Right ventricle myocardium inferior (tissue), 1 donor: Measurements from ENCODE around the gene NRF1. TPM values are rescaled to one million over a fixed set of nuclear protein-coding genes. Genes with fewer than 3 reads are reported as not detected.
"Not testable (repeated sequence)": the region's sequence is repeated elsewhere in the genome, so short reads cannot be mapped to it uniquely, and the experiment has no call there.

Source experiments
- ATAC-seq: fragments of 200-7000 bp; cut with Tn5 transposase; one replicate; pipeline ENCODE4 v1.9.1; 2020; ENCODE audit warnings: mild to moderate bottlenecking, moderate library complexity
- DNase-seq: peaks from one replicate; pipeline ENCODE4 v3.0.0; 2021; ENCODE audit errors: missing footprints
- intact Hi-C: fragments of 100-400 bp; cut with DNase I; formaldehyde crosslinking; loops from one replicate; pipeline ENCODE4 v1.11.0; 2022
- total RNA-seq: library from RNA; stranded (reverse); fragmentation: NEBNext Ultra II Directional; extraction: Animal tissue kit (Norgen Biotek cat#: 25700); gene quantifications from one replicate; pipeline ENCODE4 v1.2.1, GENCODE V29; 2021
- donor health status: DM: no; HTN: yes; CAD: no; lungs with severe emphysema.

Gene NRF1
- total RNA-seq, 1 donor from 2014 or later, result 7.8 TPM

DNA sequence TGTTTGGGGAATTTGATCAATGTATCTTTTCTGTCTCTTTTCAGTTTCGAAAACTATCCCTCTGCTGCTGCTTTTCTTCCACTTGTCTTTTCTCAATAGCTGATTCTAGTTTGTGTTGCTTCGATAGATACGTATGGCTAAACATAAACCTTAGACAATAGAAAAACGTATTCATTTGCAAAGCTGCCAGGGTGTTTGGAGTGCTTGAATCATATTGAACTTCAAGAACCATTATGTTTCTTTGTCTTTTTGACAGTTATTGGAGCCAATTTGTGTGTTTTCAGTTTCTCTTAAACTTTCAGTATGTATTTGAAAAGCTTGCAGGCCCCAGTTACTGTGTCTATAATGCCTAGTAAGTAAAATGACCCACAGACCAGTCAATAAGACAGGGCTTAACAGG lies 25.1 kb downstream of the NRF1 start:
- no peak for ATAC-seq
- DNase-seq, result no peak
- intact Hi-C loops, result no loop called here

- DNase-seq, result no peak
- ATAC-seq, result no peak
- intact Hi-C loops, result loop anchor here (10.0 kb wide), 3 partner anchors 56 to 426 kb away; partner anchors contain the start of gene SMKR1
Observed at GRCh38 chr7:129640400-129640799, 28.9 kb downstream of the NRF1 start.

- ATAC-seq, result no peak
- DNase-seq, result no peak
- intact Hi-C loops, result loop anchor here (10.0 kb wide), 3 partner anchors 58 to 428 kb away; partner anchors contain the start of gene SMKR1
Observed at GRCh38 chr7:129642871-129643549, 31.5 kb downstream of the NRF1 start.

GRCh38 chr7:129643550-129644170 lies 32.1 kb downstream of the NRF1 start:
- ATAC-seq (peak; percentile 57), DNase-seq (no peak)
- intact Hi-C loops, result loop anchor here (10.0 kb wide), 3 partner anchors 59 to 429 kb away; partner anchors contain the start of gene SMKR1

DNA sequence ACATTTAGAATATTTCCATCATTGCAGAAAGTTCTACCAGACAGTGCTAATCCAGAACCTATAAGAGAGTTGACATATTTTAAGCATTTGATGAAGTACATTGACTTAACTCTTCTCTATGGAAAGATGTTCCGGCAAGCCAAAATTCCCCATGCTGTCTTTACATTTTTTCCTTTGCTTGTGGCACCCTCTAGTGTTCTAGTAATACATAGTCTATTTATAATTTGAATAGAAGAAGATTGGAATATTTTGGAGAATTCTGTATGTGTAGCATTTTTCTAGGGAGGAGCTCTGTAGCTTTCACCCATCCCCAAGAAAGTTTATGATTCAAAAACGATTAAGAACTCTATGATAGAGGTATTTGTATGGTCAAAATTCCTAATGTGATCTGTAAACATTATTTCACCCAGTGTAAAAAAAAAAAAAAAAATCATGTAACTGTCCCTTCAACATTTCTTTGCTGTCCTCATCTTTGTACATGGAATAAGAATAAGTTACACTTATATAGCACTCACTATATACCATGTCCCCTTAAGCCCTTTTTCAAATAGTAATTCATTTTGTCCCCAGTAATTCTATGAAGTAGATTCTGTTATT lies 33.2 kb downstream of the NRF1 start:
- DNase-seq (no peak), ATAC-seq (no peak)
- intact Hi-C loops, result loop anchor here (5.0 to 10.0 kb wide), 5 partner anchors 32 to 430 kb away; partner anchors contain the start of genes NRF1 and SMKR1

GRCh38 chr7:129646369-129647021 lies 35.0 kb downstream of the NRF1 start:
- DNase-seq (no peak), ATAC-seq (peak; percentile 67)
- intact Hi-C loops, result loop anchor here (5.0 to 10.0 kb wide), 5 partner anchors 34 to 432 kb away; partner anchors contain the start of genes NRF1 and SMKR1

- DNase-seq (no peak), ATAC-seq (no peak)
- intact Hi-C loops, result loop anchor here (5.0 to 10.0 kb wide), 5 partner anchors 37 to 434 kb away; partner anchors contain the start of genes NRF1 and SMKR1
Observed at GRCh38 chr7:129649128-129649690, 37.7 kb downstream of the NRF1 start.

DNA sequence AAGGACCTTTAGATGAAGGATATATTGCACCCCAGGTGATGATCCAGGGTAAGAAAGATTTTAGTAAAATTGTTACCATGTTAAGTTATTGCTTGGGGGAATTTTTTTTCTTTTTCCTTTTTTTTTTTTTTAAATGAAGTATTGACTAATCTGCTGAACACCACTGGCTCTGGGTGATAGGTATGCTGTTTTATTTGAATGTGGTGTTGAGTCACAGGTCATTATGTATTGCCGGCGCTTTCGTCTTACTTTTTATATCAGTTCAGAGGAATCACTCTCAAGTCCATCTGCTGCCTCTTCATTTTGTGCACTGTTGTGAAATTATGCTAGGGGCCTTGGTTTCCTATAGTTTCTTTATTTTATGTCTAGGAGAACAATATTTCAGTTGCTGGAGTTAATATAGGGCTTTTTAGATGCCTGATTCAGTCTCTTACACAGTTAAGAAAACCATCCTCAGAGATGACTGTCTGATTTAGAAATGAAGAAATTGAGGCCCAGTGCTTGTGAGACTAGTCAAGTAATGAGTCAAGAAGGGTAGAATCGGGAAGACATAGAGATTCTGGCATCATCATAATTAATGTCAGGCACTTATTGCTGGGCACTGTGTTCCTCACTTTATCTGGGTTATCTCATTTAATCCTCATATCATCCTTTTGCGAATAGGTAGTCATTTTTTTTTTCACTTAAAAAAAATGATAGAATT lies 38.7 kb downstream of the NRF1 start:
- intact Hi-C loops, result no loop called here
- ATAC-seq, result no peak

DNA sequence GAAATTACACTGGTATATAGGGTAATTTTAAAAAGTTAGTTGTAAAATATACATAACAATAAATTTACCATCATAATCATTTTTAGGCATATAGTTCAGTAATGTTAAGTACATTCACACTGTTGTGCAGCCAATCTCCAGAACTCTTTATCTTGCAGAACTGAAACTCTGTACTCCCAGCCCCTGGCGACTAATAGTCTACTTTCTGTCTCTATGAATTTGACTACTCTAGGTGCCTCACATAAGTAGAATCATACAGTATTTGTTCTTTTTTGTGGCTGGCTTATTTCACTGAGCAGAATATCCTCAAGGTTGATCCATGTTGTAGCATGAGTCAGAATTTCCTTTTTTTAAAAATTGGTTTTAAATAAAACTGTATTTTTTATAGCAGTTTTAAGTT lies 41.4 kb downstream of the NRF1 start:
- no peak for ATAC-seq
- no peak for DNase-seq
- intact Hi-C loops, result no loop called here

More for the DNA sequence above, 38.7 kb downstream of the NRF1 start:
- DNase-seq, result no peak

- no peak for ATAC-seq
- intact Hi-C loops, result loop anchor here (5.0 kb wide), 1 partner anchor 356 kb away; no protein-coding TSS in a partner anchor
- no peak for DNase-seq
Observed at GRCh38 chr7:129655811-129656210, 44.3 kb downstream of the NRF1 start.

- intact Hi-C loops, result loop anchor here (5.0 kb wide), 1 partner anchor 355 kb away; no protein-coding TSS in a partner anchor
- ATAC-seq, result no peak
Observed at GRCh38 chr7:129657363-129657762, 45.8 kb downstream of the NRF1 start.

DNA sequence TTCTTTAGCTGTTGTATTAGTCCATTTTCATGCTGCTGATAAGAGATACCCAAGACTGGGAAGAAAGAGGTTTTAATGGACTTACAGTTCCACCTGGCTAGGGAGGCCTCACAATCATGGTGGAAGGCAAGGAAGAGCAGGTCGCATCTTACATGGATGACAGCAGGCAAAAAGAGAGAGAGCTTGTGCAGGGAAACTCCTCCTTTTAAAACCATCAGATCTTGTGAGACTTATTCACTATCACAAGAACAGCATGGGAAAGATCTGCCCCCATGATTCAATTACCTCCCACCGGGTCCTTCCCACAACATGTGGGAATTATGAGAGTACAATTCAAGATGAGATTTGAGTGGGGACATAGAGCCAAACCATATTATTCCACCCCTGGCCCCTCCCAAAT lies 48.4 kb downstream of the NRF1 start:
- not testable (repeated sequence) for ATAC-seq, DNase-seq
- intact Hi-C loops, result loop anchor here (5.0 kb wide), 1 partner anchor 352 kb away; no protein-coding TSS in a partner anchor

More at GRCh38 chr7:129657363-129657762, 45.8 kb downstream of the NRF1 start:
- no peak for DNase-seq

- ATAC-seq, result no peak
- intact Hi-C loops, result no loop called here
- no peak for DNase-seq
Observed at GRCh38 chr7:129661645-129662182, 50.2 kb downstream of the NRF1 start.

GRCh38 chr7:129663240-129663639 lies 51.7 kb downstream of the NRF1 start:
- intact Hi-C loops, ATAC-seq, DNase-seq: not testable (repeated sequence)

DNA sequence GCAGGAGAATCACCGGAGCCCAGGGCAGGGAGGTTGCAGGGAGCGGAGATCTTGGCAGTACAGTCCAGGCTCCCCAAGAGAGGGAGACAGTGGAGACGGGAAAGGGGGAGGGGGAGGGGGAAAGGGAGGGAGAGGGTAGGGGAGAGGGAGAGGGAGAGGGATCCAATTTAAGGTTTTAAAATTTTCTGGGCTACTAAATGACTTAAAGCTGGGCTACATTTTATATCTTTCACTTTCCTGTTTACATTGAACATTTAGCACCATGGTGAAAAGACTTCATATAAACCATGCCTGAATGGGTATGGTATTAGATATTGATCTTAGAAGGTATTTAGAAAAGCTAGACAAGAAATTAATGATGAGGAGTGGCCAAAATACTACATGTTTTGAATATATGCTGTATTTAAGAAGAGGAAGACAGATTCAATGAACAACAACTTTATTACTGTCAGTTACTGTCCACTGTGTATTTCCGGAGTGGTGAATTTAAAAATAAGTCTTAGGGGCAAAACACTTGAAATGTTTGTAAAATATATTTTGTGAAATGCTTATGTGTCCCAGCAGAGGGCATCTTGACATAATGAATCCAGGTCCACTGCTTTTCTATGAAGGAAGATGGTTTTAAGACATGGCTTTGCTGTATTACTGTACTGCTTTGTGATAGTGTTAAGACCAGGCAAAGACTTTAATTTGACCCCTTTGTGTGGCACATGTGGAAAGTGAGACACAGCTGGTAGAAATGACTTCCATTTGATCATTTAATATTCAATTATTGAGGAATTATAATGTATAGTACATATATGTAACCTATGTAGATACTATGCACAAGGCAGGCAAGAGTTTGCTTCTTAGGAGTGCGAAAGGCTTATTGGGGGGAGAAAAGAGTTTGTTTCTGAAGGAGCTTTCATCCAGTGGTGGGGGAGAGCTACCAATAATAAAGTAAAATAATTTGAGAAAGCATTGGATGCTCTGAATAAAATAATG lies 52.8 kb downstream of the NRF1 start:
- intact Hi-C loops, result loop anchor here (1.0 kb wide), 1 partner anchor 161 kb away; no protein-coding TSS in a partner anchor
- no peak for DNase-seq
- no peak for ATAC-seq

DNA sequence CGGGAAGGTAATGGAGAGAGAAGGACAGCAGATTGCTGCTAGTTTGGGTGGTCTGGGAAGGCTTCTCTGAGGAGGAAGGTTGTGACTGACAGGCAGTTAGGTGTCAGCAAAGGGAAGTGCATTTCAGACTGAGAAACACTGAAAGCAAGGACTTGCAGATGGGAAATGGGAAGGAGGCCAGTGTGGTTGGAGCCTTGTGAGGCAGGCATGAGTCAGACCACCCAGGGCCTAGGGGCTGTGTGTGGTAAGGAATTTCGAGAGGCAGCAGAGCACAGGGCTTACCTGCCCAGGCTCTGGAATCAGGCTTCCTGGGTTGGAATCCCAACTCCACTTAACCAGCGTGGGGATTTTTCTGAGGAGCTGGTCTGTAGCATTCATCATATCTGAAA lies 53.5 kb downstream of the NRF1 start:
- intact Hi-C loops, result no loop called here
- no peak for ATAC-seq

GRCh38 chr7:129667116-129667515 lies 55.6 kb downstream of the NRF1 start:
- intact Hi-C loops, result no loop called here

More for the DNA sequence above, 53.5 kb downstream of the NRF1 start:
- no peak for DNase-seq

More at GRCh38 chr7:129667116-129667515, 55.6 kb downstream of the NRF1 start:
- ATAC-seq (no peak), DNase-seq (no peak)
